ENCODE results near the gene RMDN3. TPM values are rescaled to one million over a fixed set of nuclear protein-coding genes. Genes with fewer than 3 reads are reported as not detected.

Gene RMDN3
- total and polyA plus RNA-seq, 2 experiments from 2014 or later = 26.0 to 46.8 TPM

DNA sequence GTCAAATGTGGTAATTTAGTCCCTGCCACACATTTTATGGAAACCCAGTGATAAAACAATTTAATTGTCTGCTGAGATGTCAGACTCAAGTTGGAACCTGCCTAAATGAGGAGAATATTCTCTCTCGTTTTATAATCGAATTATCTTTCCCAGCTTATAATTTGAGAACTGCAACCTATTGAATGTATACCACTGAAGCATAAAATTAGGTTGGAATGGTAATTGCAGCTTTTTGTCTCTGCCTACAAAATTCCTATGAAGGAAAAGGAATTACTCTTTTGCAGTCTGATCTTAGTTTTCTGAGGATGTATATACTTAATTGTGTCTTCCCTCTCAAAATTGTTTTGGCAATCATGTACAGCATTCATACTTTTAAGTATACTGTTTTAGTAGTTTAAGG is 31.1 kb downstream of the RMDN3 start:
- Histone ChIP-seq H2AFZ (no peak overlapping the region), H3K4me3 (no peak overlapping the region), H3K36me3 (replicated peaks; ENCODE audit: insufficient read depth, low read depth) (no peaks in the 10 kb centered on the region), H3K4me1 (ENCODE audit: insufficient read depth) (no peaks in the 10 kb centered on the region), H3K27ac (no peak overlapping the region), H3K27me3 (no peaks in the 10 kb centered on the region), H4K20me1 (ENCODE audit: insufficient read depth, poor library complexity, severe bottlenecking) (no peaks in the 10 kb centered on the region), H3K79me2 (no peaks in the 10 kb centered on the region), H3K9me2 (replicated peaks; ENCODE audit: insufficient read depth) (no peaks in the 10 kb centered on the region), H3K9me3 (ENCODE audit: low read depth) (no peaks in the 10 kb centered on the region), H3K4me2 (no peak overlapping the region)
- DNase-seq (ENCODE audit: low spot score) = no peak
- TF ChIP-seq EZH2phosphoT487 (IDR thresholded peaks at IDR 0.05; ENCODE audit: low read depth, severe bottlenecking, unreplicated experiment) (no peak), EZH2 (IDR thresholded peaks at IDR 0.05; ENCODE audit: borderline replicate concordance) (no peak), CTCF (IDR thresholded peaks at IDR 0.05; ENCODE audit: poor library complexity) (no peak)
- whole genome bisulfite sequencing (ENCODE audit: low lambda C conversion rate, missing lambda C conversion rate) = 93% methylated on average over 2 of the region's 2 CpGs

DNA sequence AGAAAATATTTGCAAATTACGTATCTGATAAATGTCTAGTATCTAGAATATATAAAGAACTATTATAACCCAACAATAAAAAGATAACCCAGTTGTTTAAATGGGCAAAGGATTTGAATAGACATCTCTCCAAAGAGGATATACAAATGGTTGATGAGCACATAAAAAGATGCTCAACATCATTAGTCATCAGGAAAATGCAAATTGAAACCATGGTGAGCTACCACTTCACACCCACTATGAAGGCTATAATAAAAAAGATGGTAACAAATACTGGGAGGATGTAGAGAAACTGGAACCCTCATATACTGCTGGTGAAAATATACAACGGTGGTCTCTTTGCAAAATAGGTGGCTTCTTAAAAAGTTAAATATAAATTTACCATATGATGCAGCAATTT is 32.1 kb downstream of the RMDN3 start:
- Histone ChIP-seq H3K27me3 (no peaks in the 10 kb centered on the region), H3K36me3 (replicated peaks; ENCODE audit: insufficient read depth, low read depth) (no peaks in the 10 kb centered on the region), H3K9me2 (replicated peaks; ENCODE audit: insufficient read depth) (no peaks in the 10 kb centered on the region), H3K4me2 (no peak overlapping the region), H3K9me3 (ENCODE audit: low read depth) (no peaks in the 10 kb centered on the region), H3K4me3 (no peak overlapping the region), H4K20me1 (ENCODE audit: insufficient read depth, poor library complexity, severe bottlenecking) (no peaks in the 10 kb centered on the region), H3K4me1 (ENCODE audit: insufficient read depth) (no peaks in the 10 kb centered on the region), H2AFZ (no peak overlapping the region), H3K79me2 (no peaks in the 10 kb centered on the region), H3K27ac (no peak overlapping the region)
- TF ChIP-seq EZH2 (IDR thresholded peaks at IDR 0.05; ENCODE audit: borderline replicate concordance) (no peak), EZH2phosphoT487 (IDR thresholded peaks at IDR 0.05; ENCODE audit: low read depth, severe bottlenecking, unreplicated experiment) (no peak), CTCF (IDR thresholded peaks at IDR 0.05; ENCODE audit: poor library complexity) (no peak)
- no peak for DNase-seq (ENCODE audit: low spot score)
- 91% methylated on average over 2 of the region's 2 CpGs for WGBS (ENCODE audit: low lambda C conversion rate, missing lambda C conversion rate)

DNA sequence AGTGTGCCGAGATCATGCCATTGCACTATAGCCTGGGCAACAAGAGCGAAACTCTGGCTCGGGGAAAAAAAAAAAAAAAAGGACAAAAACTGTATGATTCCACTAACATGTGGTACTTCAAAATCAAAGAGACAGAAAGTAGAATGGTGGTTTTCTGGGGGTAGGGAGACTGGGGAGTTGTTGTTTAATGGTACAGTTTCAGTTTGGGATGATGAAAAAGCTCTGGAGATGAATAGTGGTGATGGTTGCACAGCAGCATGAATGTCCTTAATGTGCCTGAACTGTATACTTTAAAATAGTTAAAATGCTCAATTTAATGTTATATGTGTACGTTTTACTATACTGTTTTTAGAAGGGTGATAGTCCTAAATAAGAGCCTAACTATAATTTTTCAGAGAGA is 32.7 kb downstream of the RMDN3 start:
- H2AFZ ChIP-seq = no peak overlapping the region

More for the DNA sequence above, 32.7 kb downstream of the RMDN3 start:
- H3K36me3 ChIP-seq (replicated peaks; ENCODE audit: insufficient read depth, low read depth) = no peaks in the 10 kb centered on the region
- no peaks in the 10 kb centered on the region for H3K79me2 ChIP-seq
- no peak for TF ChIP-seq EZH2 (IDR thresholded peaks at IDR 0.05; ENCODE audit: borderline replicate concordance)
- TF ChIP-seq EZH2phosphoT487 (IDR thresholded peaks at IDR 0.05; ENCODE audit: low read depth, severe bottlenecking, unreplicated experiment) = no peak
- TF ChIP-seq CTCF (IDR thresholded peaks at IDR 0.05; ENCODE audit: poor library complexity) = no peak
- H3K9me3 ChIP-seq (ENCODE audit: low read depth) = no peaks in the 10 kb centered on the region
- DNase-seq (ENCODE audit: low spot score) = no peak
- H3K4me2 ChIP-seq = no peak overlapping the region
- H3K27me3 ChIP-seq = no peaks in the 10 kb centered on the region
- H3K27ac ChIP-seq = no peak overlapping the region
- no peaks in the 10 kb centered on the region for H4K20me1 ChIP-seq (ENCODE audit: insufficient read depth, poor library complexity, severe bottlenecking)
- no peak overlapping the region for H3K4me3 ChIP-seq
- WGBS (ENCODE audit: low lambda C conversion rate, missing lambda C conversion rate) = 98% methylated on average over 4 of the region's 4 CpGs
- no peaks in the 10 kb centered on the region for H3K4me1 ChIP-seq (ENCODE audit: insufficient read depth)
- no peaks in the 10 kb centered on the region for H3K9me2 ChIP-seq (replicated peaks; ENCODE audit: insufficient read depth)
